Neural cell (in vitro differentiated cells): ENCODE data around the gene APBA2.

ENCODE experiments used
- EP300 ChIP-seq: fragments of 450-650 bp; conservative IDR thresholded peaks from 2 replicates; pipeline ENCODE4 v1.6.1; 2014; ENCODE audit warnings: antibody characterized with exemption, mild to moderate bottlenecking, moderate library complexity; ENCODE audit not compliant: poor library complexity, severe bottlenecking
- EZH2 ChIP-seq: fragments of 200-600, 300-800 bp; shearing (Covaris generic), sonication (generic); IDR thresholded peaks from 2 replicates; pipeline ENCODE4 v1.6.1; 2014; ENCODE audit warnings: antibody characterized with exemption, low read length, borderline replicate concordance, mild to moderate bottlenecking; ENCODE audit not compliant: insufficient read depth, poor library complexity, severe bottlenecking
- MXI1 ChIP-seq: fragments of 450-650 bp; conservative IDR thresholded peaks from 2 replicates; pipeline ENCODE4 v1.6.1; 2014; ENCODE audit warnings: antibody characterized with exemption, mild to moderate bottlenecking; ENCODE audit not compliant: poor library complexity, severe bottlenecking
- POLR2AphosphoS5 ChIP-seq: IDR thresholded peaks from 2 replicates; pipeline ENCODE4 v1.6.1; 2012
- RAD21 ChIP-seq: fragments of 450-650 bp; conservative IDR thresholded peaks from 2 replicates; pipeline ENCODE4 v1.6.1; 2014; ENCODE audit warnings: antibody characterized with exemption, mild to moderate bottlenecking, moderate library complexity
- SMC3 ChIP-seq: fragments of 450-650 bp; conservative IDR thresholded peaks from 2 replicates; pipeline ENCODE4 v1.6.1; 2014; ENCODE audit warnings: antibody characterized with exemption, mild to moderate bottlenecking, moderate library complexity; ENCODE audit not compliant: poor library complexity
- TAF1 ChIP-seq: IDR thresholded peaks from 2 replicates; pipeline ENCODE4 v1.6.1; 2012; ENCODE audit warnings: low read depth
- TF ChIP-seq, protein P1 (sequence below): fragments of 450-650 bp; IDR thresholded peaks from 2 replicates; pipeline ENCODE4 v1.5.1; 2014; ENCODE audit warnings: antibody characterized with exemption, mild to moderate bottlenecking, moderate library complexity; ENCODE audit not compliant: poor library complexity, severe bottlenecking
- TF ChIP-seq, protein P2 (sequence below): IDR thresholded peaks from 2 replicates; pipeline ENCODE4 v1.6.1; 2012; ENCODE audit warnings: borderline replicate concordance

DNA sequence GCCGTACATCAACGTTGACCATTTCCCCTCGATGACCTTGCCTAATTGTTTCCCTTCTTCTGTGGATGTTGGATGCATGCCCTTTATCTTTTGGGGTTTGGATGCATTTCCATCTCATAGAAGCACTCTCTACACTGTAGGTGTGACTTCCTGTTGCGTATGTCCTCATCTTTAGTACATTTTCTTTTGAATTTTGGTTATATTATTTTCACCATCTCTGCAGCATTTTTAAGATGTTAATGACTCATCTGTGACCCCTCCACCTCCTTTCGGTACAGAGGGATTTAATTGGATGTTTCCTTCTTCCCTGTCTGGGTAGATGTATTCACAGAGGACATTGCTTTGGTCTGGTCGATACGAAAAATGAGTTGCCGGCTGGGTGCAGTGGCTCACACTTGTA is 172.1 kb downstream of the APBA2 start:
- TF ChIP-seq, protein P1, sequence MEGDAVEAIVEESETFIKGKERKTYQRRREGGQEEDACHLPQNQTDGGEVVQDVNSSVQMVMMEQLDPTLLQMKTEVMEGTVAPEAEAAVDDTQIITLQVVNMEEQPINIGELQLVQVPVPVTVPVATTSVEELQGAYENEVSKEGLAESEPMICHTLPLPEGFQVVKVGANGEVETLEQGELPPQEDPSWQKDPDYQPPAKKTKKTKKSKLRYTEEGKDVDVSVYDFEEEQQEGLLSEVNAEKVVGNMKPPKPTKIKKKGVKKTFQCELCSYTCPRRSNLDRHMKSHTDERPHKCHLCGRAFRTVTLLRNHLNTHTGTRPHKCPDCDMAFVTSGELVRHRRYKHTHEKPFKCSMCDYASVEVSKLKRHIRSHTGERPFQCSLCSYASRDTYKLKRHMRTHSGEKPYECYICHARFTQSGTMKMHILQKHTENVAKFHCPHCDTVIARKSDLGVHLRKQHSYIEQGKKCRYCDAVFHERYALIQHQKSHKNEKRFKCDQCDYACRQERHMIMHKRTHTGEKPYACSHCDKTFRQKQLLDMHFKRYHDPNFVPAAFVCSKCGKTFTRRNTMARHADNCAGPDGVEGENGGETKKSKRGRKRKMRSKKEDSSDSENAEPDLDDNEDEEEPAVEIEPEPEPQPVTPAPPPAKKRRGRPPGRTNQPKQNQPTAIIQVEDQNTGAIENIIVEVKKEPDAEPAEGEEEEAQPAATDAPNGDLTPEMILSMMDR: no peak
- TF ChIP-seq POLR2AphosphoS5 (no peak), EZH2 (no peak), RAD21 (no peak), MXI1 (no peak), SMC3 (no peak), EP300 (no peak), TAF1 (no peak)
- TF ChIP-seq, protein P2, sequence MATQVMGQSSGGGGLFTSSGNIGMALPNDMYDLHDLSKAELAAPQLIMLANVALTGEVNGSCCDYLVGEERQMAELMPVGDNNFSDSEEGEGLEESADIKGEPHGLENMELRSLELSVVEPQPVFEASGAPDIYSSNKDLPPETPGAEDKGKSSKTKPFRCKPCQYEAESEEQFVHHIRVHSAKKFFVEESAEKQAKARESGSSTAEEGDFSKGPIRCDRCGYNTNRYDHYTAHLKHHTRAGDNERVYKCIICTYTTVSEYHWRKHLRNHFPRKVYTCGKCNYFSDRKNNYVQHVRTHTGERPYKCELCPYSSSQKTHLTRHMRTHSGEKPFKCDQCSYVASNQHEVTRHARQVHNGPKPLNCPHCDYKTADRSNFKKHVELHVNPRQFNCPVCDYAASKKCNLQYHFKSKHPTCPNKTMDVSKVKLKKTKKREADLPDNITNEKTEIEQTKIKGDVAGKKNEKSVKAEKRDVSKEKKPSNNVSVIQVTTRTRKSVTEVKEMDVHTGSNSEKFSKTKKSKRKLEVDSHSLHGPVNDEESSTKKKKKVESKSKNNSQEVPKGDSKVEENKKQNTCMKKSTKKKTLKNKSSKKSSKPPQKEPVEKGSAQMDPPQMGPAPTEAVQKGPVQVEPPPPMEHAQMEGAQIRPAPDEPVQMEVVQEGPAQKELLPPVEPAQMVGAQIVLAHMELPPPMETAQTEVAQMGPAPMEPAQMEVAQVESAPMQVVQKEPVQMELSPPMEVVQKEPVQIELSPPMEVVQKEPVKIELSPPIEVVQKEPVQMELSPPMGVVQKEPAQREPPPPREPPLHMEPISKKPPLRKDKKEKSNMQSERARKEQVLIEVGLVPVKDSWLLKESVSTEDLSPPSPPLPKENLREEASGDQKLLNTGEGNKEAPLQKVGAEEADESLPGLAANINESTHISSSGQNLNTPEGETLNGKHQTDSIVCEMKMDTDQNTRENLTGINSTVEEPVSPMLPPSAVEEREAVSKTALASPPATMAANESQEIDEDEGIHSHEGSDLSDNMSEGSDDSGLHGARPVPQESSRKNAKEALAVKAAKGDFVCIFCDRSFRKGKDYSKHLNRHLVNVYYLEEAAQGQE: no peak
